ENCODE measurements around the gene IL10RA.

IL10RA gene

DNA sequence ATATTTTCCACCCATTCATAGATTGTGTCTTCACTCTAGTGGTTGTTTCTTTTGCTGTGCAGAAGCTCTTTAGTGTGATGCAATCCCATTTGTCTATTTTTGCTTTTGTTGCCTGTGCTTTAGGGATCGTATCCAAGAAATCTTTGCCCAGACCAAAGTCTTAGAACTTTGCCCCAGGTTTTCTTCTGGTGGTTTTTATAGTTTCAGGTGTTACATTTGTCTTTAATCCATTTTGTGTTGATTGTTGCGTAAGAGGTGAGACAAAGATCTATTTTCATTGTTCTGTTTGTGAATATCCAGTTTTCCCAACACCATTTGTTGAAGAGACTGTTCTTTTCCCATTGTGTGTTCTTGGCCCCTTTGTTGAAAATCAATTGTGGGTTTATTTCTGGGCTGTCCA lies 6.4 kb downstream of the IL10RA start:
- DNase-seq (ENCODE audit: low read depth): no peak

- DNase-seq (ENCODE audit: low read depth): no peak
These were observed 8.0 kb downstream of the IL10RA start for GRCh38 chr11:117993988-117994745.

- DNase-seq (ENCODE audit: low read depth): no peak
These were observed 9.3 kb downstream of the IL10RA start for GRCh38 chr11:117995472-117995871.

DNA sequence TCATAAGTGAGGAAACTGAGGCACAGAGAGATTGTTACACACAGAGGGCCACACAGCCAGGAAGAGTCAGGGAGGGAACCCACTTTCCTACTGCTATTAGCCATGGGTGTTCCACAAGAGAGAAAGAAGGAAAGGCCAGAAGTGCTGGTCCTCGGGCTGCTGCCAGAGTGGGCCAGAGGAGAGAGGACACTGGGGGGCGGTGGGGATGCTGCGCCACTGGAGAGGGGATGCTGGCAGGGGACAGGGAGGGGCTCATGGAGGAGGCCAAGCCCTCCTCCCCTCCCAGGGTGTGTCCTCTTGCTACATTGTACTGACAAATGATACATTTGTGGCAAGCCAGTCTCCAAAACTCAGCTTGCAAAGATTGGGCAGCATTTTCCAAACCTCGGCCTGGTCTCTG lies 9.9 kb downstream of the IL10RA start:
- DNase-seq (ENCODE audit: low read depth): no peak

DNA sequence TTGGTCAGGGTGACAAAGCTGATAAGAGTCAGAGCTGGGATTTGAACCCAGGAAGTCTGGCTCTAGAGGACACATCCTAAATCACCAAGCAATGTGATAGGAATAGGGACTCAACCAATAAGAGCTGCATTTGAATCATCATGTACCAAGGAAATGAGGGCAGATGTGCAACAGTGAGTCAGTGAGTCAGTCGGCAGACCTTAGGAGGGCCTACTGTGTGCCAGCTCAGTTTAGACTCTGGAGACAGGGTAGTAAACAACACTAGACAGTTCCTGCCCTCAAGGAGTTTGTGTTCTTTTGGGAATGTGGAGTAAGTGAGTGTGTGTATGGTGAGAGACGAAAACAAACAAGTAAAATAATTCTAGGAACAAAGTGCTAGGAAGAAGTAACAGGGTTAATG lies 11.2 kb downstream of the IL10RA start:
- DNase-seq (ENCODE audit: low read depth): no peak

- DNase-seq (ENCODE audit: low read depth): no peak
These were observed 11.8 kb downstream of the IL10RA start for GRCh38 chr11:117997823-117998579.

DNA sequence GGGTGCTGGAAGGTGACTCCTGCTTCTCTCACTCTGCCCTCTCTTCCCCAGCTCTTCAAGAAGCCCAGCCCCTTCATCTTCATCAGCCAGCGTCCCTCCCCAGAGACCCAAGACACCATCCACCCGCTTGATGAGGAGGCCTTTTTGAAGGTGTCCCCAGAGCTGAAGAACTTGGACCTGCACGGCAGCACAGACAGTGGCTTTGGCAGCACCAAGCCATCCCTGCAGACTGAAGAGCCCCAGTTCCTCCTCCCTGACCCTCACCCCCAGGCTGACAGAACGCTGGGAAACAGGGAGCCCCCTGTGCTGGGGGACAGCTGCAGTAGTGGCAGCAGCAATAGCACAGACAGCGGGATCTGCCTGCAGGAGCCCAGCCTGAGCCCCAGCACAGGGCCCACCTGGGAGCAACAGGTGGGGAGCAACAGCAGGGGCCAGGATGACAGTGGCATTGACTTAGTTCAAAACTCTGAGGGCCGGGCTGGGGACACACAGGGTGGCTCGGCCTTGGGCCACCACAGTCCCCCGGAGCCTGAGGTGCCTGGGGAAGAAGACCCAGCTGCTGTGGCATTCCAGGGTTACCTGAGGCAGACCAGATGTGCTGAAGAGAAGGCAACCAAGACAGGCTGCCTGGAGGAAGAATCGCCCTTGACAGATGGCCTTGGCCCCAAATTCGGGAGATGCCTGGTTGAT lies 12.6 kb downstream of the IL10RA start:
- DNase-seq (ENCODE audit: low read depth): no peak

DNA sequence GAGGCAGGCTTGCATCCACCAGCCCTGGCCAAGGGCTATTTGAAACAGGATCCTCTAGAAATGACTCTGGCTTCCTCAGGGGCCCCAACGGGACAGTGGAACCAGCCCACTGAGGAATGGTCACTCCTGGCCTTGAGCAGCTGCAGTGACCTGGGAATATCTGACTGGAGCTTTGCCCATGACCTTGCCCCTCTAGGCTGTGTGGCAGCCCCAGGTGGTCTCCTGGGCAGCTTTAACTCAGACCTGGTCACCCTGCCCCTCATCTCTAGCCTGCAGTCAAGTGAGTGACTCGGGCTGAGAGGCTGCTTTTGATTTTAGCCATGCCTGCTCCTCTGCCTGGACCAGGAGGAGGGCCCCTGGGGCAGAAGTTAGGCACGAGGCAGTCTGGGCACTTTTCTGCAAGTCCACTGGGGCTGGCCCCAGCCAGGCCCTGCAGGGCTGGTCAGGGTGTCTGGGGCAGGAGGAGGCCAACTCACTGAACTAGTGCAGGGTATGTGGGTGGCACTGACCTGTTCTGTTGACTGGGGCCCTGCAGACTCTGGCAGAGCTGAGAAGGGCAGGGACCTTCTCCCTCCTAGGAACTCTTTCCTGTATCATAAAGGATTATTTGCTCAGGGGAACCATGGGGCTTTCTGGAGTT lies 13.3 kb downstream of the IL10RA start:
- DNase-seq (ENCODE audit: low read depth): no peak

DNA sequence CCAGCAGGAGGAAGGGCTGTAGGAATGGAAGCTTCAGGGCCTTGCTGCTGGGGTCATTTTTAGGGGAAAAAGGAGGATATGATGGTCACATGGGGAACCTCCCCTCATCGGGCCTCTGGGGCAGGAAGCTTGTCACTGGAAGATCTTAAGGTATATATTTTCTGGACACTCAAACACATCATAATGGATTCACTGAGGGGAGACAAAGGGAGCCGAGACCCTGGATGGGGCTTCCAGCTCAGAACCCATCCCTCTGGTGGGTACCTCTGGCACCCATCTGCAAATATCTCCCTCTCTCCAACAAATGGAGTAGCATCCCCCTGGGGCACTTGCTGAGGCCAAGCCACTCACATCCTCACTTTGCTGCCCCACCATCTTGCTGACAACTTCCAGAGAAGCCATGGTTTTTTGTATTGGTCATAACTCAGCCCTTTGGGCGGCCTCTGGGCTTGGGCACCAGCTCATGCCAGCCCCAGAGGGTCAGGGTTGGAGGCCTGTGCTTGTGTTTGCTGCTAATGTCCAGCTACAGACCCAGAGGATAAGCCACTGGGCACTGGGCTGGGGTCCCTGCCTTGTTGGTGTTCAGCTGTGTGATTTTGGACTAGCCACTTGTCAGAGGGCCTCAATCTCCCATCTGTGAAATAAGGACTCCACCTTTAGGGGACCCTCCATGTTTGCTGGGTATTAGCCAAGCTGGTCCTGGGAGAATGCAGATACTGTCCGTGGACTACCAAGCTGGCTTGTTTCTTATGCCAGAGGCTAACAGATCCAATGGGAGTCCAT lies 14.1 kb downstream of the IL10RA start:
- no peak for DNase-seq (ENCODE audit: low read depth)

GRCh38 chr11:118000850-118001228 lies 14.6 kb downstream of the IL10RA start:
- no peak for DNase-seq (ENCODE audit: low read depth)

DNA sequence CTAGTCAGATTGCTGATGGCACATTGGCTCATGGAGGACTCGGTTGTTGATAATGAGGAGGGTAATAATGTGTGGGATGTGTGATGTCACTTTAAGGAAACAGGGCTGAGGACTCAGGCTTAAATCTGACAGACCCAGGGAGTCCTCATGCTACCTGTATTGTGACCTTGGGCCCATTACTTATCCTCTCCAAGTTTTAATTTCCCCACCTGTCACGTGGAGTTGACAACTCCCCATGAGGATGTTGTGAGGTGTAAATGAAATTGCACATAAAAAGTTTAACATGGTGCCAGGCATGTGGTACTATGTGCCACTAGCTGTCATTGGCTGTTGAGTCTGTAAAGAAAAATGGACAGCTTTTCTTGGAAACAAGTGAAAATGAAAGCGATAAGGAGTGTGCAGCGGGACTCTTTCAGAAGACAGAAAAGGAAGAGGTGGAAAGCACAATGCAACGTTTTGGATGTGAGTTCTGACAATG lies 15.3 kb downstream of the IL10RA start:
- no peak for DNase-seq (ENCODE audit: low read depth)

DNA sequence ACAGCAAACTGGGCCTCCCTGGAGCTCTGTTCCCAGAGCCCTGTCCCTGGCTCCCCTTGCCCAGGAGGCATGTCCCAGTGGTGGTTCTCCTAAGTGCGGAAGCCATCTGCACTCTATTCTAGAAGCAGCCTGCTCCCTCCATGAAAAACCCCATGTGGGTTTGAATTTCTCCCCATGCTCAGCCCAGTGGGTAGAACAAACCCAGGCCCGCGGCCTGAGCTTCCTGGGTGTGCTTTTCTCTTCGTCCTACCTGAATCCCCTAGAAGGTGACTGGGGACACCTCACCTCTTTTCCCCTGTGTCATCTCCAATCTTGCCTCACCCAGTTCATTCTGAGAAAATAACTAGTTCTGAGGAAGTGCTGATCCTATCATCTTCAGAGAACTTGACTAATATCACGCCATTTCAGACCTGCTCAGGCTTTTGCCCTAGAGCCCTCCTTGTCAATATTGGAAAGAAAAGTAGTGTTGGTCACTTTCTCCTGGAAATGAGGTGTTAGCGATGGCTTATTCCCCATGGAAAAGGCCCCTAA lies 15.9 kb downstream of the IL10RA start:
- no peak for DNase-seq (ENCODE audit: low read depth)

DNA sequence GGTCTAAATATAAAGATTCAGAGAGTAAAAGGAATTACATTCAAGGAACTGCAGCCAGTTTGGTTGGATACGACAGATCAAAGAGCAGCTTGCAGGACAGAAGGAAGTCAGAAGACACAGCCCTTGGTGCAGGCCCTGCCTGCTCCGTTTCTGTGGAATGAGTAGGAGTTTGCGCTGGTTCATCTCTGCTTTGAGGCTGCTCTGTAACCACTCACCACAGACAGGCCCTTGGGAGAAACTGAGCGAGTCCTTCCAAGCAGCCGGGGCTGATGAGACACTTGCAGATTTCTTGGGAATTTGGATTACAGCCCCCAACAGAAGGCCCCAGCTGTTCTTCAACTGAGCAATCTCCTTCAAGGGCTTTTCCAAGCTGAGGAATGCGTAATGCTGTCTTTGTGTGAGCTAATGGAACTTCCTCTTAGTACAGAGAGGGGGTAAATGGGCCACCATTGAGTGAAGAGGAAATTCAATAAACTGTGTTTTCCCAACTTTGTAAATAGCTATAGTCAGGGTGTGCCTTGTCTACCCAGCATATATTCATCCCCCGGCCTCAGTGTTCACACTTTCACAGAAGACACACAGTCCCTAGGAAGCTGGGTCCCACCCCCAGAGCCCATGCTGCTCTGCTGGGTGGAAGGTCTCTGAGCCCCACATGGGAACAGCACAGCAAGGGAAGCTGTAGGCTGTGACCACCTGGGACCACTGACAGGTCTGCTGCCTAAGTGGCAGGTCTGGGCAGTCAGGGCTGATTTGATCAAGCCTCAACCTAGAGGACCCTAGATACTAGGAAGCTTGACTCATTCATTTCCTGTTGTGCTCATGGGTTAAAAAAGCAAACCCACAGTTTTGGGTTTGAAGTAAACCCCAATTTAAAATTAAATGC lies 16.6 kb downstream of the IL10RA start:
- no peak for DNase-seq (ENCODE audit: low read depth)

GRCh38 chr11:118003456-118003855 lies 17.3 kb downstream of the IL10RA start:
- DNase-seq (ENCODE audit: low read depth): no peak

DNA sequence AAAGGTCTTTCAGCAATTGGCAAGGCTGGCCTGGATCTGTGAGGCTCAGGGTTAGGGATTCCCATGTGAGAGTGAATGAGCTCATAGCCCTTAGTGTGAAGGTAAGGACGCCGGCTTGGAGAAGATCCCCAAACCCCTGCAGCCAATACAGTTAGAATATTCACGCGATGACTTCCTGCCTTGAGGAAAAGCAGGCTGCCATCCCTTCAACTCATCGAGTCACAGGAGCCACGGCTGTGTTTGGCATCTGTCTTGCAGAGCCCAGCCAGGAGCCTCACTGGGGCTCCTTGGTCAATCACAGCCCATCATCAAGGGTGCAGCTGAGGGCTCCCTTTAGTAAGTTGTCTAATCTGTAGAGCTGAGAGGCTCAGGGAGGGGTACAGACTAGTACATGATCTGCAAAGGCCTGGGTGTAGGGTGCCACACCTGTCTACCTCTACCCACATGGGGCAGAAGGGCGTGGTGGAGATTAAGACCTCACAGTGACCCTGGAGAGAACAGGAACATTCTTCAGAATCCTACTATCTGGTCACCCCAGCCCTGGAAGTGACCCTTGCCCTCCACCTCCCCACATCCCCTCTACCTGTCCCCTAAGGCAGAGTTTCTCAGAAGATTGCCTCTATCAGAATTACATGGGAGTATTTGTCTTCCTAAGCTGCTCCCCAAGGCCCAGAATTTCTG lies 18.5 kb downstream of the IL10RA start:
- DNase-seq (ENCODE audit: low read depth): no peak

DNA sequence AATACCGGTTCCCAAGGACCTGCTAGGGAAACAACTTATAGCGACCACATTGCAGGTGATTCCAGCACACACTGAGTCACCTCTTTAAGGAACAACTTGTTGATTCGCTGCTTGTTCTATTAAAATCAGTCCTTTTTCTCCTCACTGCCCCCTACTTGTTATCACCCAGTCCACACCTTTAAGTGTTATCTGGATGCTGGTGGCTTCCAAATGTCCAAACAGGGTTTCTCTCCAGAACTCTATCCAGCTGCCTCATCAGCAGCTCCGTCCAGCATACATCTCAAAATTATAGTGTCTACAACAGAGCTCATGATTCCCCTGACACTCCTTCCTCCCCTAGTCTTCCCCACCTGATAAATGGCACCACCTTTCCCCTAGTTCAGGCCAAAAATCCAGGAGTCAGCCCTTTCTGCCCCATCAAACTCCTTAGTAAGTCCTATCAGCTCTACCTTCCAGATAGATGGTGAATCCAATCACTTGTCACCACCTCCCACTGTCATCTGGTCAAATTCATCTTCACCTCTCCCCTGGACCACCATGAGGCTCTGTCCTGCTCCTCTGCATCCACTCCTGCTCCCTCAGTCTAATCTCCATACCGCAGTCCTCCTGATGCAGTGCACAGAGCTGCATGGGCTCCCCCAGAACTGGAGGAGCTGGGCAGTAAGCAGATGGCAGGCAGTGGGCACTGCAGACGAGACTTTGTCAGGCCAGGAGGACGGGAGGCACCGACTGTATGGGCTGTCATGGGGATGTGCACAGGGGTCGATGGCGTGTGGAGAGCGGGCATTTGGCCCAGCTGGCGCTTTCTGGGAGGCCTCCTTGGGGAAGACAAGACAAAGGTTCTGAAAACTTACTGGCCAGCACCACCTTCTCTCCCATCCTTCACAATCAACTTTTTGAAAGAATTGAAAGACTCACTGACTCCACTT lies 19.3 kb downstream of the IL10RA start:
- DNase-seq (ENCODE audit: low read depth): no peak

GRCh38 chr11:118006153-118006534 lies 19.9 kb downstream of the IL10RA start:
- no peak for DNase-seq (ENCODE audit: low read depth)

GRCh38 chr11:118007040-118007439 lies 20.8 kb downstream of the IL10RA start:
- no peak for DNase-seq (ENCODE audit: low read depth)

All from GM04504 (cell line).